SIG-M5 (cell line): ENCODE data around the gene WNT3A.

Experiments used
- DNase-seq: peaks from one replicate; lab custom pipeline; 2025; lab: John Stamatoyannopoulos, UW

Gene WNT3A

DNA sequence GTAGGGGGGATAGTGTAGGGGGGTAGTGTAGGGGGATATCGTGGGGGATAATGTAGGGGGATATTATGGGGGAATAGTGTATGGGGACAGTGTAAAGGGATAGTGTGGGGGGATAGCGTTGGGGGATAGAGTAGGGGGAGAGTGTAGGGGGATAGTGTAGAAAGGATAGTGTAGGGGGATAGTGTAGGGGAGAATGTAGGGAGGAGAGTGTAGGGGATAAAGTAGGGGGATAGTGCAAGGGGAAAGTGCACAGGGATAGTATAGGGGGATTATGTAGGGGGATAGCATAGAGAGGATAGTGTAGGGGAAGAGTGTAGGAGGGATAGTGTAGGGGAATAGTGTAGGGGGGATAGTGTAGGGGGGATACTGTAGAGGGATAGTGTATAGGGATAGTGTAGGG lies 63.4 kb downstream of the WNT3A start:
- DNase-seq, result no peak

DNA sequence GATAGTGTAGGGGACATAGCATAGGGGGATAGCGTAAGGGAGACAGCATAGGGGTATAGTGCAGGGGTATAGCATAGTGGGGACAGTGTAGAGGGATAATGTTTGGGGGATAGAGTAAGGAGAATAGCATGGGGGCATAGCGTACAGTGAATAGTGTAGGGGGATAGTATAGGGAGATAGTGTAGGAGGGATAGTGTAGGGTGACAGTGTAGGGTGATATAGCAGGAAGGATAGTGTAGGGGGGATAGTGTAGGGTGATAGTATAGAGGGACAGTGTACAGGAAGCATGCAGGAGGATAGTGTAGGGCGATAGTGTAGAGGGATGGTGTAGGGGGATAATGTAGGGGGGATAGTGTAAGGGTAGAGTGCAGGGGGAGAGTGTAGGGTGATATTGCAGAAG lies 64.1 kb downstream of the WNT3A start:
- no peak for DNase-seq

- DNase-seq, result no peak
Measured at GRCh38 chr1:228071839-228072657, 65.2 kb downstream of the WNT3A start.

DNA sequence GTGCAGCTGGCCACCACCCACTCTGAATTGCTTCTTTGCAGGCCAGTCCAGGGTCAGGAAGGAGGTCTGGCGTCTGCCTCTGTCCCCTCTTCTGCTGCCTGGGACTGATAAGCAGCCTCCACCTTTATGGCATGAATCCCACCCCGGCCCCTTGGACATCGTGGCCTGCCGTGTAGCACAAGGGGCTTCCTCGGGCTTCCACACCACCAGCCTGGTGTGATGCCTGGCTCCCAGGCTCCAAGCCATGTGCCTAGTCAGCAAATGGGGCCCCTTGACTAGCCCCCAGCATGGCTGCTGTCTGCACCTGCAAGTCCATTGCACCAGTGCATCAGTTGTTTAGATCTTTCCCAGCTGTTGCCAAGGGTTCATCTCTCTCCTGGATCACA lies 65.9 kb downstream of the WNT3A start:
- DNase-seq, result no peak

DNA sequence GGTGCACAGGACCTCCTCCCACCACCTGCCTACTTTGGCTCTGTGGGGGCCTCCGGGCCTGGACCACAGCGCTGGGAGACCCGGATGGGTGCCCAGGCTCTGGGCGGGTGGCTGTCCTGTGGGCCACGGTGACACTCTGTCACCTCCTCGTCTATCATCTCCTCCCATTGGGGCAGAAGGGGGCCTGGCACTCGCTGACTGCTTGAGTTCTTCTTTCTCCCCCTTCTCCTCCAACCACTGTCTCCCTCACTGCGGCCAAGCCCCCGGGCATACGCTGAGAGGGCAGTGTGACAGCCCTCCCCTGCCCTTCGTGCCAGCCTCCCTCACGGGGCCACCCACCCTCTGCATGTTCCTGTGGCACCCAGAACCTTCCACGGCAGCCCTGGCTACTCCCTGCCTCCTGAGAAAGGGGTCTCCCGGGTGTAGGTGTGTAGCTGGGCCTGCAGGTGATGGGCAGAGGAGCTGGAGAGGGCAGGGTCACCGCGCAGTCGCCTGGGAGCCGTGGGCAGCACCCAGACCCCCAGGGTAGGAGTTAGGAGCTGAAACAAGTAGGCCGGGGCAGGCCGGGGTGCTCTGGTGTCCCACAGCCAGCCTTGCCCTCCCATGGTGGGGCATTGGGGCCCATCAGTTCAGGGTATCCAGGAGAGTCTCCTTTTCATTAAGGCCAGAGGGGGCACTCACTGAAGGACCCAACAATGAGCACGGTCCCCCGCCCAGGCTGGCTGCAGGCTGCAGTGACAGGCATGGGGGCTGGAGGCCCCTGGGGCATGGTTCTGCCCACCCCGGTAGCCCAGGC lies 66.5 kb downstream of the WNT3A start:
- no peak for DNase-seq

DNA sequence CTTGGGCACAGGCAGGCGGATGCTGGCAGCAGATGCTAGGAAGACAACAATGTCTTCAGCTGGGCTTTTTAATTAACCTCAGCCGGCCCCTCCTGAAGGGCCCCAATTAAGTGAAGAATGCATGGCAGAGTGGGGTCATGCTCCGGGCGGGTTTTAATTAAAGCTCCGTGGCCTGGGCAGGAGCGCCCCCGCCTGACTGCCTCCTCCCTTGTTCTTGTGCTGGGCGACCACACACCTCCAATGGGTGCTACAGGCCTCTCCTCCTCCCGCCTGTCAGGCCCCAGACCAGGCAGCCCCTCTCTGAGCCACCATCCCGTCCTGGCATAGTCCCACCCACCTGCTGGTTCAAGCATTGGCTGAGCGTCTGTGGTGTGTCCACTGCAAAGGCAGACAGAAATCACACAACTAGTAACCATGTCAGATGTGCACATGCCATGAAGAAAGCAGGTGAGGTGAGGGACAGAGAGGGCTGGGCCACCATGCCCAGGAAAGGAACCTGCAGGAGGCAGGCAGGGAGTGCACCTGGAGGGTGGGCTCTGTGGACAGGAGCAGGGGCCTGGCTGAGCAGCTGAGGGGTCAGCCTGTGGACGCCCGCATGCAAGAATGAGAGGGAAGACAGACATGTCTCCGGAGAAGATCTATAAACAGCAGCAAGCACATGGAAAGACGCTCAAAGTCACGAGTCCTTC lies 67.2 kb downstream of the WNT3A start:
- no peak for DNase-seq

DNA sequence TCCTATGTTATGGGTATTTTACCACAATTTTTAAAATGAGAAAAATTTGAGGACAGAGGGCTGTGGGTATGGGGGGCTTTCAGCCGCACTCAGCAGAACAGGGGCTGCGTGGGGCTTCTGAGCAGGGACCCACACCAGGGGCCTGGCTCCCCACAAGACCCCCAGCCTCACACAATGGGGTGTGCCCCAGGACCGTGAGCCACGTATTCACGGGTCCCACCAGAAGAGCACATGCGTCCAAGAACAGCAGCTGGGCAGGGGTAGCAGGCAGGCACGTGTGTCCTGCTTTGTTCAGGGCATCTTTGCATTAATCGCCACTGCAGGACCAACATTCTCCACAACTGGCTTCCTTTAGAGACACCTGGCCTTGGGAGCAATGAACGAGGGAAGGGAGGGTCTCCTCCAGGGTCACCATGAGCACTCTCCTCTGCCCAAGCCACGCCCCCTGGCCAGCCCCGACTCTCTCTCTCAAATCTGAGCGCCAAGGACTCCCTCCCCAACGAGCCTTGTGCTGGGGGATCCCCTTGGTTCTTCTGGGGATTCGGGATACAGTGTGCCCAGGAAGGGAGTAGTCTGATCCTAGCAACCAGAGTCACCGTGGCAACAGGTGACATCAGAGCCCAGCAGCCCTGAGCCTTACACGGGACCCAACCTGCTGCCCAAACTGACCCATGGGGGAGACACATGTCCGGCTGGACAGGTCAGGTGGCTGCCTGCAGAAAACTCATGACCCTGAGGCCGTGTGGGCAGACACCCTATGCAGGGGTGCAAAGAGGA lies 68.3 kb downstream of the WNT3A start:
- DNase-seq, result no peak

GRCh38 chr1:228075801-228076271 lies 69.0 kb downstream of the WNT3A start:
- no peak for DNase-seq

DNA sequence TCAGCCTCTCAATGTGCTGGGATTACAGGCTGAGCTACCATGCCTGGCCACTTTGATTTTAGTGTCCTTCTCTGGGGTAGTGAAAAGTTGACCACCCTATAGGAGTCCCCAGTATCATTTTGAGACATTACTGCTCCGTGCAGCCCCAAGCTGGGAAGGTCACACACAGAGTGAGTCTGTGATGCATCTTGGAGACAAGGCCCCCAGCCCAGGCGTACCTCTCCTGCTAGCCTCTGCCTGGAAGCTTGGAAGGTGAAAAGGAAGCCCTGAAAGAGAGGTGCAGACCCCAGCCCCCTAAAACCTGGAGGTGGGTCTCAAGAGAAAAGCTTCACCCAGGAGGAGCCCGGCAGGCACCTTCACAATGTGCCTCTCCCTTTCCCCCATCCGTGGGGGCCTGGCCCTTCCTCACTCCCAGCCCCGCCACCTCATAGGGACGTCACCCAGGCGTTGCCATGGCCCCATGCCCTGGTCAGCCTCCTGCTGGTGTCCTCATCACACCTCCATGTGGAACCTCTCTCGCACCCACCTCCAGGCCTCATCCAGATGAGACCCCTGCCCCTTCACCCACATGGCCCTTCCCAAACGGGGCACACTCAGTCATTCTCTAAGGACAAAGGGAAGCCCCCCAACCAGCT lies 70.1 kb downstream of the WNT3A start:
- no peak for DNase-seq

DNA sequence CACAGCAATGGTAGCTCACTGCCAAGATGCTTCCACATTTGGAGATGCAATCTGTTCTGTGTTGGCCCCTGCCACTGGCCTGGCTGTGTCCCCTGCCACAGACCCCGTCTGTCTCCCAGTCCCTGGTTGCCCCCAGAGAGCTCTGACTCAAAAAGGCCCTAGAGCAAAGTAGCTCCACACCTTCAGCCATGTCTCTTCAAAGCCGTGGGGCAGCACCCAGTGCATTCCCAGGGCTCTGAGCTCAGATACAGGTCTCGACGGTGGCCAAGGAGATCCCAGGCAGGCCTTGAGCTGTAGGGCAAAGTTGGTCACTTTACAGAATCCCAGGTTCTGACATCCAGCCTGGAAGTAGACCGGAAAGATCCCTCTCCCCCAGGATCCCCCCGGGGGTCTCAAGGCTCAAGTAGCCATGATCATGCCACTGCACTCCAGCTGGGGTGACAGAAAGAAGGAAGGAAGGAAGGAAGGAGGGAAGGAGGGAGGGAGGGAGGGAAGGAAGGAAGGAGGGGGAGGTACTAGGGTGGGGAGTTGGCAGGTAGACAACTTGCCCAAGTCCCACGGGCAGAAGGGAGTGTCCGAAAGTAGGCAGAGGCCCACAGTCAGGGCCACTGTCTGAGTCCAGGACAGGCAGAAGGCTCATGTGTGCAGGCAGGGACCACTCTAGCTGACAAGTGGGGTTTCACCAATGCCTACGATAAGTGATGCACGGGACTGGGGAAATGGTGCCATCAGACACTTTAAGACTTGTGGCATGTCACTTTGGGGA lies 71.0 kb downstream of the WNT3A start:
- no peak for DNase-seq

- DNase-seq, result no peak
Measured at GRCh38 chr1:228079013-228079412, 72.2 kb downstream of the WNT3A start.

DNA sequence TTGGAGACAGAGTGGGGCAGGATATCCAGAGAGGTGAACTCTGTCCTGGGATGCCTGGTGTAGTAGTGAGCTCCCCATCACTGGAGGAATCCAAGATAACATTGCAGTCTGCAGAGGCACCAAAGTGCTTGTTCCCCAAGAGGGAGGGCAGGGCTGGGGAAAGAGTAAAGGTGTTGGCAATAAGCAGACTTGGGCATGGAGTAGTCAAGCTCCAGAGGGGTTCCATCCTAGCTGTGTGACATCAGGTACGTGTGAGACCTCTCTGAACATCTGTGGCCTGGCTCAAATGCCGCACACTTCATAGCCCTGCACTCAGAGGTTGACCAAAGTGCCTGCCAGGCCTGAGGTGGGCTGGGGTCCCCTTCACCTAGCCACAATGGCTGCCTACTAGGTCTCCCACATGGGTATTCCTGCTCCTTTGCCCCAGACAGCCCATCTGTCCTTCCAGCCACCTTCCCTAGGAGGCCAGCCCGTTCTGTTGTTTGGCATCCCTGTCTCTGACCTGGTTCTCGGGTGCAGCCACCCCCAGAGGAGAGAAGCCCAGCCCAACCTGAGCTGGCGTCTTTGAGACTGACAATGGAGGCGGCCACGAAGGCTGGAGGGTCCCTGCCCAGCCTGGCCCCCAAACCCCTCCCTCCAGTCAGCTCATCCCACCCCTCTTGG lies 72.9 kb downstream of the WNT3A start:
- no peak for DNase-seq

DNA sequence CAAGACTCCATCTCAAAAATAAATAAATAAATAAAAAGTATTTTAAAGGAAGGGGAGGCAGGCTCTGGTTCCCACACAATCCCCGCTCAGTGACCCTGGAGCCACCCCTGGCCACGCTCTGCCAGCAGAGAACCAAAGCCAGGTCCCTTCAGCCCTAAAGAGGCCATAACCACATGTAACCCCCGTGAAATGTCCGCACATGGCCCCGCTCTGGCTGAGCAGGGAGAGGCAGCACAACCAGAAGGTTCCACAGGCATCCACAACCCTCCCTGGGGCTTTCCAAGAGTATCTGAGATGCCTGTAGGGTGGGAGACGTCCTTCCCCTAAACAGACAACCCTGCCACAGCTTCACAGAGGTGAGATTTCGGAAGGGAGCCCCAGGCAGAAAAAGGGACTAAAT lies 74.3 kb downstream of the WNT3A start:
- DNase-seq, result no peak

DNA sequence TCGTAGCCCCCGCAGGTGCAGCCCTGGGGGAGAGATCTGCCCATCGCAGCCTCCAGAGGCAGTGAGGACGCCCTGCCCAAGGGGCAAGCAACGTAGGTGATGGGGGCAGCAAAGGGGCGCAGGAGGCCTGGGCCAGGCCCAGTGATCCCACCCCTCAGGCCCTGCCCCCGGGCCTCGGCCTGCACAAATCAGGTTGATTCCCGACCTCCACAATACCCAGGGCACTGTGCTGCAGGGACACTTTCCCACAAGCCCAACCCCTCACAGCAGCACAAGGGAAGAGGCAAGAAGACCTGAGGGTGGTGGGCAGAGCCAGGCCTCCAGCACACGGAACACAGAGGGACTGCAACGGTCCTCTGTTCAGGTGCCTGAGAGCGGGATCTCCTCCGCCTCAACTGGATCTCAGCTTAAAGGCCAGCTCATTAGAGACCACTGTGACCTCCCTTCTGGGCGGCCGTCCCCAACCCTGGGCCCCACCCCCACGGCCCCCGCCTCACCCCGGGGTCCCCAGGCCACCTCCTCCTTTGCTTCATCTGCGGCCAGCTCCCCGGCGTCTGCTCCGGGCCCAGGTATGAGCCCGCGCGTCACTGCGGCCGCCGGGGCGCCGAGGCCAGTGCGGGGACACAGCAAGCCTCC lies 74.9 kb downstream of the WNT3A start:
- no peak for DNase-seq

DNA sequence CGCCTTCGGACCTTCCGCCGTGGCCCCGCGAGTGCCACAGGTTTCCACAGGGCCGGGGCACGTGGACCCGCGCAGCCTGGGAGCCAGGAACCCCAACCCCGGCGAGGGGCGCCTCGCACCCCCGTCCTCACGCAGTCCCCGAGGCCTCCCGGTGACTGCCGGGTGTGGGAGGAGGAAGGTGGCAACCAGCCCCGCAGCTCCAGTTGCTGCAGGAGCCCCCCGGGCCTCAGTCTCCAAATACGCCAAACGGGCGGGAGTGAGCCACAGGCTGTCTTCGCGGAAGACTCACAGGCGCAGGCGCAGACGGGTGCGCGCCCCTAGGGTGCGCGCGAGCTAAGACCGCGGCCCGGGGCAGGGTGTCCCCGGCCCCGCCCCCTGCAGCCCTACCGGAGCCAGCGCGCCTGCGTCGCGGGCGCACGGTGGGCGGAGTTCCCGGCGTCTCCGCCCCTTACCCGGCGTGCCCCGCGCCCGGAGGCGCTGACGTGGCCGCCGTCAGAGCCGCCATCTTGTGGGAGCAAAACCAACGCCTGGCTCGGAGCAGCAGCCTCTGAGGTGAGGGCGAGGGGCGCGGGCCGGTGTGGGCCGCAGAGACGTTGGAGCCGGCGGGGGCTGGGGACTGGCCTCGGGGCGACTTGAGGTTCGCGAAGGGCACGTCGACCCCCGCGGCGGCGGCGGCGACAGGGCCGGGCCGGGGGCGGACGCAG lies 75.6 kb downstream of the WNT3A start, which contains the start of gene ARF1:
ARF1 (plus strand) TSS at position 495 of the 704 bp plus-strand sequence. CDS start 14,407 bp downstream, outside the sequence.
- DNase-seq, result peak; percentile 36

DNA sequence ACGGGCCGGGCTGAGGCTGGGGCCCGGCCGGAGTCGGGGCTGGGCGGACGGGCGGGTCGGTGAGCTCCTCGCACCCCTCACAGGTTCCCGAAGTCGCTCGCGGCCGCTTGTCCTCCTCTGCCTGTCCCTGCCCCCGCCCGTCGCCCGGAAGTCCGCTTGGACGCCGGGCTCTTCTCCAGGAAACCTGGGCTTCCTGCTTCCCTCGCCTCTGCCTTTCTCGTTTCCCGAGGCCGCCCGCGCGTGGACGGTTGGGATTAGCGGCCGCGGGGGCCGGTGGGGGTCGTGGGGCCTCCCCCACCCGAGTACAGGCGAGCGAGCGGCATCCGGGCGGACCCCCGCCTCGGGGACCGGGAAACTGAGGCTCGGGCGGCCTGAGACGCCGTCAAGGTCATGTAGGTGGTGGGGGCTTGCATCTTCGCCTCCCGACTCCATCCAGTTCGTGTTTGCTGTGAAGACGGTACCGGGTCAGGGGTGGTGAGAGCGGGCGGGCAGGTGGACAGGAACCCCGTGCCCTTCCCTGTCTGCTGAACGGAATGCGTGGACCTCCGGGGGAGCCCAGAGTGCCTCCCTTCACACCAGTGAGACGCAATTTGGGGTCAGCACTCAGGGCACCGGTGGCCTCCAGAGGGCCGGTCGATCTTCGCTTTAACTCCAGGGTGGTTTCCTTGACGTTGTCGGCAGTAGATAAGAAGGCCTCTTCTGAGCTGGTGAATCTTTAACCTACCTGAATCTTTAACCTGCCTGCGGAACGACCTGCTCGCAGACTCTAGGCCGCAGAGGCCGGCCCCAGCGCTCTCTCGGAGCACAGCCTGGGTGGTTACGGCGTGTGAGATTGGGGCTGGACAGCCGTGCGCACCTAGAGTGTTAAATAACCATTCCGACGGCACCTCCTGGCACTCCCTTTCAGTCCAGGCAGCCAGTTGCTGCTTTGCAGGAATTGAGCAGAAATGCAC lies 76.4 kb downstream of the WNT3A start:
- DNase-seq, result no peak

- DNase-seq, result no peak
Measured at GRCh38 chr1:228083871-228084278, 77.1 kb downstream of the WNT3A start.

DNA sequence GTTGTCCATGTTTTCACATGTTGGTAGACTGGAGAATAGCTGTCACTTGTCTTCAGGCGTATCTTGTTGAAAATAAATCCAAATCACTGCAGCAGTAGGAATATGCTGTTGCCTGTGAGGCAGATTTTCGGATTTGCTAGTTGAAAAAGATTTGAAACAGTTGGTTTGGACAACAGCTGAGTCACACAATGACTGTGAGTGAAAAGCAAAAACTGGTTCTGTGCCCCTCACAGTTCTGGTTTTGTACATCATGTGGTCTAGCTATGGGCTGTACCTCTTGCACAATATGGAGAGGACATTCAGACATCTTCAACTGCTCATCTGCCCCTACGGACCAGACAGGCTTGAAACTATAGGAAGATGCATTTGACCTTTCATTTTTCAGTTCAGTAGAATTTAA lies 77.5 kb downstream of the WNT3A start:
- DNase-seq, result peak; percentile 56
